NCI-H2196 treated with DMSO at 0.1 percent for 48 hours (cell line): ENCODE data around the gene KCNJ3.
"Not testable (repeated sequence)": the region's sequence is repeated elsewhere in the genome, so short reads cannot be mapped to it uniquely, and the experiment has no call there.

Experiments
- DNase-seq: peaks from one replicate; lab custom pipeline; 2025; ENCODE audit not compliant: unreplicated experiment; lab: John Stamatoyannopoulos, UW

The KCNJ3 gene

GRCh38 chr2:154837035-154837434 lies 138.5 kb downstream of the KCNJ3 start:
- no peak for DNase-seq

- DNase-seq, result no peak
Measured at GRCh38 chr2:154844513-154844912, 146.0 kb downstream of the KCNJ3 start.

GRCh38 chr2:154846842-154847241 lies 148.3 kb downstream of the KCNJ3 start:
- no peak for DNase-seq

GRCh38 chr2:154849482-154849881 lies 151.0 kb downstream of the KCNJ3 start:
- no peak for DNase-seq

- no peak for DNase-seq
Measured at GRCh38 chr2:154850532-154850931, 152.0 kb downstream of the KCNJ3 start.

GRCh38 chr2:154855138-154855537 lies 156.6 kb downstream of the KCNJ3 start:
- no peak for DNase-seq

GRCh38 chr2:154867151-154867550 lies 168.7 kb downstream of the KCNJ3 start:
- not testable (repeated sequence) for DNase-seq

GRCh38 chr2:154875999-154876398 lies 177.5 kb downstream of the KCNJ3 start:
- DNase-seq, result no peak

- DNase-seq, result no peak
Measured at GRCh38 chr2:154882725-154883124, 184.2 kb downstream of the KCNJ3 start.

- DNase-seq, result no peak
Measured at GRCh38 chr2:154886316-154886715, 187.8 kb downstream of the KCNJ3 start.

GRCh38 chr2:154898269-154898668 lies 199.8 kb downstream of the KCNJ3 start:
- no peak for DNase-seq

- DNase-seq, result no peak
Measured at GRCh38 chr2:154901063-154901462, 202.6 kb downstream of the KCNJ3 start.
